PC-9 (cell line): Measurements from ENCODE around the gene IL1R2.

Experiments
- EZH2 ChIP-seq: fragments of 200-600 bp; sonication (generic); IDR thresholded peaks from 2 replicates; pipeline ENCODE4 v1.8.0; 2017; ENCODE audit warnings: antibody characterized with exemption, low read depth
- TF ChIP-seq, protein P1 (sequence below): fragments of 200-600 bp; sonication (generic); conservative IDR thresholded peaks from 2 replicates; pipeline ENCODE4 v1.6.1; 2017; ENCODE audit warnings: mixed run types, antibody characterized with exemption, mild to moderate bottlenecking, moderate library complexity

DNA sequence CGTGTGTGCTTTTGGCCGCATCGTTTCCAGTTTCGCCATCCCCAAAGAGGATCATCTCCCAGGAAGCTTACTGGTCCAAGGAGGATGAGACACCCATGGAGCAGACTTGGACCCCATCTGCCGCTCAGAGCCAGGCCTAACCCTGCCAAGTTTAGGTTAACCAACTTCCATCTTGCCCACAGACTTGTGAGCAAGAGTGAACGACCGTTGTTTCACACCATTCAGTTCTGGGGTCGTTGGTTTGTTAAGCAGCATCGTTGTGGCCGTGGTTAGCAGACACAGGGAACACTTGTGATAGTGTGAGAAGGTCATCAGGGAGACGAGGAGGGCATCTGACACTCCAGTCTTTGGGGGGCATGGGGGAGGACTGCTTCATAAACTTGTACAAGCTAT is 15.1 kb downstream of the IL1R2 start:
- TF ChIP-seq, protein P1, sequence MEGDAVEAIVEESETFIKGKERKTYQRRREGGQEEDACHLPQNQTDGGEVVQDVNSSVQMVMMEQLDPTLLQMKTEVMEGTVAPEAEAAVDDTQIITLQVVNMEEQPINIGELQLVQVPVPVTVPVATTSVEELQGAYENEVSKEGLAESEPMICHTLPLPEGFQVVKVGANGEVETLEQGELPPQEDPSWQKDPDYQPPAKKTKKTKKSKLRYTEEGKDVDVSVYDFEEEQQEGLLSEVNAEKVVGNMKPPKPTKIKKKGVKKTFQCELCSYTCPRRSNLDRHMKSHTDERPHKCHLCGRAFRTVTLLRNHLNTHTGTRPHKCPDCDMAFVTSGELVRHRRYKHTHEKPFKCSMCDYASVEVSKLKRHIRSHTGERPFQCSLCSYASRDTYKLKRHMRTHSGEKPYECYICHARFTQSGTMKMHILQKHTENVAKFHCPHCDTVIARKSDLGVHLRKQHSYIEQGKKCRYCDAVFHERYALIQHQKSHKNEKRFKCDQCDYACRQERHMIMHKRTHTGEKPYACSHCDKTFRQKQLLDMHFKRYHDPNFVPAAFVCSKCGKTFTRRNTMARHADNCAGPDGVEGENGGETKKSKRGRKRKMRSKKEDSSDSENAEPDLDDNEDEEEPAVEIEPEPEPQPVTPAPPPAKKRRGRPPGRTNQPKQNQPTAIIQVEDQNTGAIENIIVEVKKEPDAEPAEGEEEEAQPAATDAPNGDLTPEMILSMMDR, result no peak
- TF ChIP-seq EZH2, result no peak
